Nephron (organoid): ENCODE data around the gene TSPAN7.

Experiments
- H3K27ac Mint-ChIP-seq, 3 experiments: 2 replicates each; pipeline ENCODE4 v1.8.0; 2020; ENCODE audit warnings: mixed read lengths in 3 of 3, mild to moderate bottlenecking in 2 of 3, moderate library complexity in 1 of 3
- H3K27me3 Mint-ChIP-seq: 2 replicates; pipeline ENCODE4 v1.8.0; 2021; ENCODE audit warnings: low read depth, mild to moderate bottlenecking, moderate library complexity, mixed read lengths
- H3K36me3 Mint-ChIP-seq: 2 replicates; pipeline ENCODE4 v1.8.0; 2020; ENCODE audit warnings: low read depth, mixed read lengths
- H3K4me1 Mint-ChIP-seq: 2 replicates; pipeline ENCODE4 v1.8.0; 2020; ENCODE audit warnings: mixed read lengths
- H3K4me3 Mint-ChIP-seq, 3 experiments: 2 replicates each; pipeline ENCODE4 v1.8.0; 2020; ENCODE audit warnings: mild to moderate bottlenecking in 3 of 3, mixed read lengths in 3 of 3, moderate library complexity in 2 of 3
- H3K9me3 Mint-ChIP-seq: 2 replicates; pipeline ENCODE4 v1.8.0; 2020; ENCODE audit warnings: mixed read lengths
- TF ChIP-seq, protein P1 (sequence below), 3 experiments: fragments of 200-600 bp; sonication (generic); IDR thresholded peaks; one replicate each; pipeline ENCODE4 v1.5.0; 2021; ENCODE audit warnings: antibody characterized with exemption in 3 of 3; ENCODE audit not compliant: unreplicated experiment in 3 of 3

Gene TSPAN7

DNA sequence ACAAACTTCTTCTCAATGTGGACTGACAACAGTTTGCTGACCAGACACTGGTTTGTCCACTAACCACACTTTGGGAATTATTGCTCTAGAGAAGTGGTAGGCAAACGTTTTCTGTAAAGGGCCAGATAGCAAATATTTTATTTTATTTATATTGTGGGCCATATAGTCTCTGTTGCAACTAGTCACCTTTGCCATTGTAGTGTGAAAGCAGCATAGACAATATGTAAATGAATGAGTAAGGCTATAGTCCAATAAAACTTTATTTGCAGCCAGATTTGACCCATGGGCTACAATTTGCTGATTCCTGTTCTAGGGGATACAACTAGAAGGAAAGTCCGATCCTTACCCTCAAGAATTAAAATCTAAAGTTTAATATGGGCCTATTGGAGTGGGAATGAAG is 14.5 kb downstream of the TSPAN7 start:
- H3K27ac Mint-ChIP-seq: no peak overlapping the region
- no peaks in the 10 kb centered on the region for H3K36me3 Mint-ChIP-seq
- H3K4me1 Mint-ChIP-seq: peaks cover under 1% of the 10 kb centered on the region
- H3K9me3 Mint-ChIP-seq: no peaks in the 10 kb centered on the region
- TF ChIP-seq, protein P1, sequence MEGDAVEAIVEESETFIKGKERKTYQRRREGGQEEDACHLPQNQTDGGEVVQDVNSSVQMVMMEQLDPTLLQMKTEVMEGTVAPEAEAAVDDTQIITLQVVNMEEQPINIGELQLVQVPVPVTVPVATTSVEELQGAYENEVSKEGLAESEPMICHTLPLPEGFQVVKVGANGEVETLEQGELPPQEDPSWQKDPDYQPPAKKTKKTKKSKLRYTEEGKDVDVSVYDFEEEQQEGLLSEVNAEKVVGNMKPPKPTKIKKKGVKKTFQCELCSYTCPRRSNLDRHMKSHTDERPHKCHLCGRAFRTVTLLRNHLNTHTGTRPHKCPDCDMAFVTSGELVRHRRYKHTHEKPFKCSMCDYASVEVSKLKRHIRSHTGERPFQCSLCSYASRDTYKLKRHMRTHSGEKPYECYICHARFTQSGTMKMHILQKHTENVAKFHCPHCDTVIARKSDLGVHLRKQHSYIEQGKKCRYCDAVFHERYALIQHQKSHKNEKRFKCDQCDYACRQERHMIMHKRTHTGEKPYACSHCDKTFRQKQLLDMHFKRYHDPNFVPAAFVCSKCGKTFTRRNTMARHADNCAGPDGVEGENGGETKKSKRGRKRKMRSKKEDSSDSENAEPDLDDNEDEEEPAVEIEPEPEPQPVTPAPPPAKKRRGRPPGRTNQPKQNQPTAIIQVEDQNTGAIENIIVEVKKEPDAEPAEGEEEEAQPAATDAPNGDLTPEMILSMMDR (IDR thresholded peaks at IDR 0.05; ENCODE audit: unreplicated experiment in 3 of 3): no peak
- H3K27me3 Mint-ChIP-seq: no peaks in the 10 kb centered on the region
- H3K4me3 Mint-ChIP-seq: no peak overlapping the region

DNA sequence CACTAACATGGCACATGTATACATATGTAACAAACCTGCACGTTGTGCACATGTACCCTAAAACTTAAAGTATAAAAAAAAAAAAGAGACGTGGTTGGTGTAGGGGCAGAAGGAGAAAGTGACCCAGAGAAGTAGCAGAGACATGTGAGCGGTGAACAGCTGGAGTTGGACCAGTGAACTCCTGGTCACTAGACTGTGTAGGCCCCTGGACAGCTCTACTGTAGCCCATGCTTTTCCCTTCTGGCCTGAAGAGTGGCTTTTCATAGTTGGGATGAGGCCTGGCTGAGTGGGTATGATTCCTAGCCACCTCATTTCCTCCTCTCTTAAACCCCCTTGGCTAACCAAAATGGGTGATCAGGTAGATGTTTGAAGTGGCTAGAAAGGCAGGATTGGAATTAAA is 16.4 kb downstream of the TSPAN7 start:
- Mint-ChIP-seq H3K9me3 (no peaks in the 10 kb centered on the region), H3K27me3 (no peaks in the 10 kb centered on the region), H3K4me3 (no peak overlapping the region), H3K36me3 (no peaks in the 10 kb centered on the region), H3K27ac (peak overlapping the region in 2 of 3 experiments; percentile 15 to 72), H3K4me1 (no peaks in the 10 kb centered on the region)
- TF ChIP-seq, protein P1 (IDR thresholded peaks at IDR 0.05; ENCODE audit: unreplicated experiment in 3 of 3): no peak

DNA sequence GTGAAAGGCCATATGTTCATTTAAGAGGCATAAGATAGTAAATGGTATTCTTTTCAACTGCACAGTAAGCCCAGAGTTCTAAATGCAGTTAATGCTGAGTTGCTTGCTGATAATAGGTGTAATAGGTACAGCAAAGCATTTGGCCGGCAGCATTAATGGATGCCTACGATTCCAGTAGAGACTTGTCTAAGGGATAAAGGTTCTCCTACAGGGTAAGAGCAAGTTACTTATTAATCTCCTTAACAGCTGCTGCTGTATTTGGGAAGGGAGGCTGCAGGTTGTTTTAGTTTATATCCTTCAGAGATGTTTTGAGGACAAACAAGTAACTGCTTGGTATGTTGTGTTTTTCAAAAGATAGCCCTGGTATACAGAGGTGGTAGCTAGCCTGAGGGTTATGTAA is 16.8 kb downstream of the TSPAN7 start:
- no peaks in the 10 kb centered on the region for H3K27me3 Mint-ChIP-seq
- TF ChIP-seq, protein P1 (IDR thresholded peaks at IDR 0.05; ENCODE audit: unreplicated experiment in 3 of 3): no peak
- no peak overlapping the region for H3K4me3 Mint-ChIP-seq
- H3K9me3 Mint-ChIP-seq: no peaks in the 10 kb centered on the region
- no peaks in the 10 kb centered on the region for H3K36me3 Mint-ChIP-seq
- H3K27ac Mint-ChIP-seq: peak overlapping the region in 2 of 3 experiments; percentile 15 to 72
- no peaks in the 10 kb centered on the region for H3K4me1 Mint-ChIP-seq

DNA sequence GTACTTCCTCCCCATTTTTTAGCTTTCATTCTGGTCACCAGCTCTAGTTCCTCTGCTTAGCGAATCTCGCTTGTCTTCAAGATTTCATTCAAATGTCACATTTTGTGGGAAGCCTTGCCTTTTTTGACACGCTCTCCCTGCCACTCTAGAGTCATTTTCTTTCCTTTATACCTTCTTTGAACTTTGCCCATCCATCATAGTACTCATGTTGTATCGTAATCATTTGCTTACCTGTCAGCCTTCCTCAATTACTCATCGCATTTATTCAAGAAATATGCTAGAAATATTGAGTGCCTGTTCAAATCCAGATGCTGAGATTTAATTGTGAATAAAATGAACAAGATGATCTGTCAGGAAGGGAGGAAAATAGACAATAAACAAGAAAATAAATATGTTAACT is 21.8 kb downstream of the TSPAN7 start:
- Mint-ChIP-seq H3K9me3 (no peaks in the 10 kb centered on the region), H3K36me3 (no peaks in the 10 kb centered on the region), H3K27me3 (no peaks in the 10 kb centered on the region), H3K4me1 (no peaks in the 10 kb centered on the region), H3K4me3 (no peak overlapping the region), H3K27ac (no peak overlapping the region)
- TF ChIP-seq, protein P1 (IDR thresholded peaks at IDR 0.05; ENCODE audit: unreplicated experiment in 3 of 3): no peak

DNA sequence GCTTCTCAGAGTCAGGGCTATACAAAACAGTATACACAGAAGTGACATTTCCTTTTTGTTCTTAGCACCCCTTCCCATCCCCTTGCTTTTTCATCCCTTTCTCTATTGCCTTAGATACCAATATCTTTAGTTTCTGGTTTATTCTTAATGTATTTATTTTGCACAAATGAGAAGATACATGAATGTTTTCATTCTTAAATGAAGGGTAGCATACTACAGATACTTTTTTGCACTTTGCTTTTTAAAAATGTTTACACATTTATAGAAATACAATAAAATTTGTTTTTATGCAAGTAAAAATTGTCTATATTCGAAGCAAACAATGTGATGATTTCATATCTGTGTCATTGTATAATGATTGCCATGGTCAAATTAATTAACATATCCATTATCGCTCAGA is 33.1 kb downstream of the TSPAN7 start:
- Mint-ChIP-seq H3K9me3 (peaks cover 25% of the 10 kb centered on the region), H3K4me3 (no peak overlapping the region)

DNA sequence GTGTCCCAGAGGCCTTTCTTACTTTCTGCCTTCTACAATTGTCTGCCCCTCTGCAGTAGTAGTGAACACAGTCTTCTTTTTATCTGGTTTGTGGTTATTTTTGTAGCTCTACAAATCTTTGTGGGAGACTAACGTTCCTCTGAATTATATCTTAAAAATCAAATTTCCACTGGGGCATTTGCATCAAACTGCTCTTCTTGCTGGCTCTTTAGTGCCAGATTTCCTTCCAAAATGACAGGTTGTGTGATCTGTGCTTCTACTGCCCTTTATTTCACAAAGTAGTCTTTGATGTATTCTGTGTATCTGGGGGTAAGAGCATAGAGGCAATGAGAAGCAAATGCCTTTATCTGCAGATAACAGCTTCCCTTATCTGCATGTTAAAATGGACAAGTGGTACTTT is 34.5 kb downstream of the TSPAN7 start:
- H3K4me1 Mint-ChIP-seq: peaks cover 10% of the 10 kb centered on the region
- peaks cover 3% of the 10 kb centered on the region for H3K36me3 Mint-ChIP-seq
- H3K4me3 Mint-ChIP-seq: no peak overlapping the region
- TF ChIP-seq, protein P1 (IDR thresholded peaks at IDR 0.05; ENCODE audit: unreplicated experiment in 3 of 3): no peak
- peaks cover 24% of the 10 kb centered on the region for H3K9me3 Mint-ChIP-seq
- no peaks in the 10 kb centered on the region for H3K27me3 Mint-ChIP-seq
- H3K27ac Mint-ChIP-seq: no peak overlapping the region

More for the DNA sequence above, 33.1 kb downstream of the TSPAN7 start:
- Mint-ChIP-seq H3K27me3 (no peaks in the 10 kb centered on the region), H3K4me1 (no peaks in the 10 kb centered on the region), H3K36me3 (peaks cover 3% of the 10 kb centered on the region), H3K27ac (no peak overlapping the region)
- TF ChIP-seq, protein P1 (IDR thresholded peaks at IDR 0.05; ENCODE audit: unreplicated experiment in 3 of 3): no peak
